ENCODE results near the gene KIAA1614. TPM values are rescaled to one million over a fixed set of nuclear protein-coding genes. Genes with fewer than 3 reads are reported as not detected.
"Not testable (repeated sequence)": the region's sequence is repeated elsewhere in the genome, so short reads cannot be mapped to it uniquely, and the experiment has no call there.

KIAA1614 gene
- total RNA-seq, 4 donors from 2014 or later = 1.8 to 7.9 (median 5.5) TPM

DNA sequence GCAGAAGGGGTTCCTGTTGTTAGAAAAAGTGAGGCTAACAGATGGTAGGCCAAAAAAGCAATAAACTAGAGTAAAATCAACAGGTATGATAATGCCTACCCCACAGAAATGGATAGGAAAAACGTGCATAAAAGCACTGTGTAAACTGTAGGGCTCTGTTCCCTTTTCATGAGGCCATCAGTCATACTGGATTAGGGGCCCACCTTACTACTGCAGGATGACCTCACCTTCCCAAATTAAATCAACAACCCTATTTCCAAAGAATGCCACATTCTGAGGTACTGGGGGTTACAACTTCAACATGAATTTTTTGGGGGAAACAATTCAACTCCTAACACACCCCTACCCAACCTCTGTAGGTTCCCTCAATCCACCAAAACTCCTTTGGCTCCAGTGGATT is 54.9 kb downstream of the KIAA1614 start:
- peaks cover 28% of the 10 kb centered on the region for H3K36me3 ChIP-seq

DNA sequence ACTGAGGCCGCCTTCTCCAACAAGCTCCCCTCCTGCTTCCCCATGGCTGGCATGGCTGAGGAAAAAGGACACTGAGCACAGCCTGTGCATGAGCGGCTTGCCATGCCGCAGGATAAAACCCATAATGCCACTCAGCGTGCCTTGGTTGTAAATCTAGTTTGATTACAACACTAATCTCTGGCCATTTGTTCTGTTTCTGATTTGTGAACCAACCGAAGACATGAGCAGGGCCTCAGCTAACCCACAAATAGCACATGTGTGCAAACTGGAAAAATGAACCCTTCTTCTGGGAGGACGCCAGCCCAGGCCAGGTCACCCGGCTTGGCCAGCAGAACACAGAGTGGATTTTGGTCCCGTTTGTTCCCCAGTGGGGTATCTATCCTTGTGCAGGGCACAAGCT is 56.1 kb downstream of the KIAA1614 start:
- not testable (repeated sequence) for H3K4me1 ChIP-seq; H3K27ac ChIP-seq; H3K9me3 ChIP-seq; H3K4me3 ChIP-seq; DNase-seq (ENCODE audit: low spot score in 2 of 2); H3K27me3 ChIP-seq
- WGBS = 90% methylated on average over 8 of the region's 8 CpGs
- H3K36me3 ChIP-seq = peaks cover 31% of the 10 kb centered on the region

More for the DNA sequence above, 54.9 kb downstream of the KIAA1614 start:
- H3K27ac ChIP-seq = no peak overlapping the region
- H3K9me3 ChIP-seq = no peaks in the 10 kb centered on the region
- no peak overlapping the region for H3K4me3 ChIP-seq
- 86% methylated on average over 1 of the region's 1 CpG for WGBS
- DNase-seq (ENCODE audit: low spot score in 2 of 2) = no peak
- peaks cover 4% of the 10 kb centered on the region for H3K4me1 ChIP-seq
- TF ChIP-seq POLR2A (IDR thresholded peaks at IDR 0.05) (no peak), EP300 (IDR thresholded peaks at IDR 0.05) (no peak), POLR2AphosphoS5 (IDR thresholded peaks at IDR 0.05) (no peak)
- TF ChIP-seq, protein P1, sequence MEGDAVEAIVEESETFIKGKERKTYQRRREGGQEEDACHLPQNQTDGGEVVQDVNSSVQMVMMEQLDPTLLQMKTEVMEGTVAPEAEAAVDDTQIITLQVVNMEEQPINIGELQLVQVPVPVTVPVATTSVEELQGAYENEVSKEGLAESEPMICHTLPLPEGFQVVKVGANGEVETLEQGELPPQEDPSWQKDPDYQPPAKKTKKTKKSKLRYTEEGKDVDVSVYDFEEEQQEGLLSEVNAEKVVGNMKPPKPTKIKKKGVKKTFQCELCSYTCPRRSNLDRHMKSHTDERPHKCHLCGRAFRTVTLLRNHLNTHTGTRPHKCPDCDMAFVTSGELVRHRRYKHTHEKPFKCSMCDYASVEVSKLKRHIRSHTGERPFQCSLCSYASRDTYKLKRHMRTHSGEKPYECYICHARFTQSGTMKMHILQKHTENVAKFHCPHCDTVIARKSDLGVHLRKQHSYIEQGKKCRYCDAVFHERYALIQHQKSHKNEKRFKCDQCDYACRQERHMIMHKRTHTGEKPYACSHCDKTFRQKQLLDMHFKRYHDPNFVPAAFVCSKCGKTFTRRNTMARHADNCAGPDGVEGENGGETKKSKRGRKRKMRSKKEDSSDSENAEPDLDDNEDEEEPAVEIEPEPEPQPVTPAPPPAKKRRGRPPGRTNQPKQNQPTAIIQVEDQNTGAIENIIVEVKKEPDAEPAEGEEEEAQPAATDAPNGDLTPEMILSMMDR (IDR thresholded peaks at IDR 0.05) = no peak
- no peaks in the 10 kb centered on the region for H3K27me3 ChIP-seq

DNA sequence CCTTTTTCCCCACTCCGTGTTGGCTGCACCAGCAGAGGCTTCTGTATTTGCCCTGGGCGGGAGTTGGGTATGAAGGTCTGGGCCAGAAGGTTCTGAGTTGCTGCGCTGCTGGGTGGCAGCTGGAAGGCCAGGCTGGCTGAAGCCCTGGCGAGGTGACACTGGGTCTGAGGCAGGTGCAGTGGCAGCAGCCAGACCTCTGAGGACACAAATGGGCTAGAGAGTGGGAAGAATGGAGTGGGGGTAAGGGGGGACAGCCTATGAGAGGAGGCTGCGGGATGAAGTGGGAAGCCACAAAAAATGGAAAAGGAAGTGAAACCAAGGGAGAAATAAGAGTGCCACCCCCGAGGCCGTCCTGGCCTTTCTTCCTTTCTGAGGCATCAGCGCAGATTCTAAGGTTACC is 56.7 kb downstream of the KIAA1614 start:
- H3K4me3 ChIP-seq = no peak overlapping the region
- peaks cover 1% of the 10 kb centered on the region for H3K4me1 ChIP-seq
- H3K27me3 ChIP-seq = no peaks in the 10 kb centered on the region
- H3K36me3 ChIP-seq = peaks cover 34% of the 10 kb centered on the region
- H3K9me3 ChIP-seq = no peaks in the 10 kb centered on the region
- no peak overlapping the region for H3K27ac ChIP-seq
- no peak for DNase-seq (ENCODE audit: low spot score in 2 of 2)
- no peak for TF ChIP-seq EP300 (IDR thresholded peaks at IDR 0.05)
- TF ChIP-seq POLR2AphosphoS5 (IDR thresholded peaks at IDR 0.05) = no peak
- no peak for TF ChIP-seq POLR2A (IDR thresholded peaks at IDR 0.05)
- TF ChIP-seq, protein P1 (IDR thresholded peaks at IDR 0.05) = no peak
- 74% methylated on average over 8 of the region's 8 CpGs for WGBS

DNA sequence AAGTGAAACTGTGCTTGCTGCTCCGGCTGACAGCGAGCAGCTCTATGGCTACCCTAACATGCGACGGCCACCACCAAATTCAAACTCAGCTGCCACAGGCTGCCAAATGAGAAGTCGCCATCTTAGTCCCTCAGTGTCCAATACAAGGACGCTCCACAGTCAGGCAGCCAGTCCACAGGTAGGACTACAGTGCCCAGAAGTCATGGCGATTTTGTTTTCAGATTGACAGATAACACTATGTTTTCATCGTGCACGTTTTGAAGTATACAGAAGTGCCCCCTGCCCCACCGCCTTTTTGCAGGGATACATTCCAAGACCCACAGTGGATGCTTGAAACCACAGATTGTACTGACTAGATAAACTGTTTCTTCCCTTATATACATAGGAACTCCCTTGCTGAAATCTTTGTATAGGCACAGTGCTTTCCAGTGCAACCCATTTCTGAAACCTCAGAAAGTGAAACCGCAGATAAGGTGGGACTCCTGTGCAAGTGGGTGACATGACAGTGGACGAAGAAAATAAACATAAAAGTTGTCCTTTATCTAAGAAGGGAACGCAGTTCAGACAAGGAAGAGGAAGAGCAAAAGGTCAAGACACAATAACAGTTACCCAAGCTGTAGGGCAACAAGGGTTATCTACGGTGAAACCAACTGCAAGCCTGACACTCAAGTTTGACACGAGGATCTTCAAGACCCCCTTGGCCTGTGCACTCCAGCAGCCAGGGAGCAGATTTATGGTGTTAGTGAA is 57.8 kb downstream of the KIAA1614 start:
- no peak overlapping the region for H3K4me3 ChIP-seq
- H3K9me3 ChIP-seq = no peaks in the 10 kb centered on the region
- 88% methylated on average over 15 of the region's 15 CpGs for WGBS
- H3K27ac ChIP-seq = no peak overlapping the region
- no peak for DNase-seq (ENCODE audit: low spot score in 2 of 2)
- TF ChIP-seq POLR2AphosphoS5 (IDR thresholded peaks at IDR 0.05) = no peak
- TF ChIP-seq, protein P1 (IDR thresholded peaks at IDR 0.05) = no peak
- no peak for TF ChIP-seq EP300 (IDR thresholded peaks at IDR 0.05)
- no peak for TF ChIP-seq POLR2A (IDR thresholded peaks at IDR 0.05)
- H3K27me3 ChIP-seq = no peaks in the 10 kb centered on the region
- peaks cover 30% of the 10 kb centered on the region for H3K36me3 ChIP-seq
- peaks cover 12% of the 10 kb centered on the region for H3K4me1 ChIP-seq

DNA sequence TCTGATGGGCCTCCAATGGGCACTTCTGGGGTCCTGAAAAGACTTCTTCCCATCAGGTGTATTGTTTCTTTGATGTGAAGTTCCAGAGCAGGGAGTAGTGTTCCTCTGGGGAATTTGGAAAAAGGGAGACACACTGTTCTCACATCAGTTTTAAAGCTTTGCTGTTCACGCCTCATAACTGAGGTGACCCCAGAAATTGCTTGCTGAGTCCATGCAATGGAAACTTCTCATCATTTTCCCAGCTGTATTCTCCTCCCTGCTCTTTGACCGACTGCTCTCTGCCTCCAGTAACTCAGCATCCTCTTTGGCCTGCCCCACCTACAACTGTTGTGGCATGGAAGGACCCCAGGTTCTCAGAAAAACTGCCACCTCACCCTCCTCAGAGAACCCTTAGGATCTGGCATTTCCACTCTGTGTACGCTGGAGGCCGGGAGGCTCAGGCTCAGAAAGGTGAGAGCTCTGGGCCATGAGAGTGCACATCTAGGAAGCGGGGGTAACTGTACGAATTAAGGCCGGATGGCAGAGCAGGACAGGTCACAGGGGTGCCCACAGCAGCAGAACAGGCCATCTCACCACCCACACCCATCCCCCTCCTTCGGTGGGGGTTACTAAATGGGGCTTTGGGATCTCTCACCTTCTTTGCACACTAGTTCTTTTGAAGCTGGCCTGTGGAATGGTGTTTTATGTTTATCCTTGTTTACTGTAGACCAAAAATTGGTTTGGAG is 58.7 kb downstream of the KIAA1614 start:
- H3K36me3 ChIP-seq = peaks cover 31% of the 10 kb centered on the region
- H3K27me3 ChIP-seq = no peaks in the 10 kb centered on the region
- H3K4me1 ChIP-seq = peaks cover 12% of the 10 kb centered on the region
- 94% methylated on average over 8 of the region's 8 CpGs for WGBS
- no peak overlapping the region for H3K27ac ChIP-seq
- no peaks in the 10 kb centered on the region for H3K9me3 ChIP-seq
- no peak for TF ChIP-seq POLR2A (IDR thresholded peaks at IDR 0.05)
- no peak for TF ChIP-seq POLR2AphosphoS5 (IDR thresholded peaks at IDR 0.05)
- TF ChIP-seq, protein P1 (IDR thresholded peaks at IDR 0.05) = no peak
- no peak for TF ChIP-seq EP300 (IDR thresholded peaks at IDR 0.05)
- H3K4me3 ChIP-seq = no peak overlapping the region
- DNase-seq (ENCODE audit: low spot score in 2 of 2) = no peak
